H1 (cell line): ENCODE data around the gene FAM53B.

ENCODE experiments used
- BACH1 ChIP-seq: IDR thresholded peaks from 2 replicates; pipeline ENCODE4 v1.6.1; 2012; ENCODE audit warnings: low read length, improper control_type of control experiment
- CEBPB ChIP-seq: IDR thresholded peaks from 2 replicates; pipeline ENCODE4 v1.6.1; 2012; ENCODE audit warnings: low read depth, low read length
- CHD2 ChIP-seq: IDR thresholded peaks from 2 replicates; pipeline ENCODE4 v1.6.1; 2012; ENCODE audit warnings: low read length, improper control_type of control experiment
- CTCF ChIP-seq, 3 experiments: IDR thresholded peaks; 1 replicate in 2 of 3; 2 replicates in 1 of 3; pipeline versions ENCODE4 v1.5.1 to v1.6.1; 2011; ENCODE audit warnings: low read length in 3 of 3, mild to moderate bottlenecking in 3 of 3, inconsistent platforms in 2 of 3, low read depth in 1 of 3, moderate library complexity in 1 of 3; ENCODE audit not compliant: insufficient read depth in 1 of 3; ENCODE audit errors: control extremely low read depth in 1 of 3
- EZH2 ChIP-seq: fragments of 200-600 bp; sonication (generic); IDR thresholded peaks from 2 replicates; pipeline ENCODE4 v1.7.1; 2012; ENCODE audit warnings: low read depth, mild to moderate bottlenecking, moderate library complexity, low read length, inconsistent platforms; ENCODE audit not compliant: severe bottlenecking
- GTF2F1 ChIP-seq: IDR thresholded peaks from 2 replicates; pipeline ENCODE4 v1.6.1; 2012; ENCODE audit warnings: low read depth, low read length, improper control_type of control experiment, borderline replicate concordance
- KDM5A ChIP-seq: fragments of 200-600 bp; IDR thresholded peaks from 2 replicates; pipeline ENCODE4 v1.7.1; 2012; ENCODE audit warnings: mild to moderate bottlenecking, low read length, inconsistent platforms, mixed read lengths
- POLR2A ChIP-seq, 2 experiments: IDR thresholded peaks; 1 replicate in 1 of 2; 2 replicates in 1 of 2; pipeline ENCODE4 v1.6.1; 2011; ENCODE audit warnings: low read depth in 2 of 2, low read length in 2 of 2, mild to moderate bottlenecking in 2 of 2; ENCODE audit errors: control extremely low read depth in 1 of 2
- POLR2AphosphoS5 ChIP-seq: IDR thresholded peaks from 2 replicates; pipeline ENCODE4 v1.6.1; 2011; ENCODE audit warnings: low read depth, low read length
- SIN3A ChIP-seq, 2 experiments: IDR thresholded peaks in 1 of 2; conservative IDR thresholded peaks in 1 of 2; 2 replicates each; pipeline ENCODE4 v1.6.1; 2011 to 2012; ENCODE audit warnings: low read length in 2 of 2, improper control_type of control experiment in 1 of 2, low read depth in 1 of 2, mild to moderate bottlenecking in 1 of 2
- SUZ12 ChIP-seq: fragments of 200-600 bp; sonication (generic); IDR thresholded peaks from 2 replicates; pipeline ENCODE4 v1.6.1; 2012; ENCODE audit warnings: mild to moderate bottlenecking, inconsistent platforms, low read length, moderate library complexity, mixed read lengths
- TAF1 ChIP-seq: IDR thresholded peaks from 2 replicates; pipeline ENCODE4 v1.6.1; 2011; ENCODE audit warnings: mild to moderate bottlenecking, low read depth, low read length
- TCF12 ChIP-seq: IDR thresholded peaks from 2 replicates; pipeline ENCODE4 v1.6.1; 2011; ENCODE audit warnings: low read depth, mild to moderate bottlenecking, low read length
- ZNF274 ChIP-seq: IDR thresholded peaks from 2 replicates; pipeline ENCODE4 v1.7.0; 2012; ENCODE audit warnings: low read length, borderline replicate concordance; ENCODE audit errors: extremely low read depth

GRCh38 chr10:124703778-124704427, 40.3 kb downstream of the FAM53B start:
- TF ChIP-seq SIN3A (conservative IDR thresholded peaks at IDR 0.05 in 1 of 2, IDR thresholded peaks at IDR 0.05 in 1 of 2; ENCODE audit: low read depth in 1 of 2, low read length in 2 of 2): no peak
- TF ChIP-seq POLR2AphosphoS5: no peak
- no peak for TF ChIP-seq TCF12
- TF ChIP-seq BACH1: no peak
- TF ChIP-seq SUZ12: no peak
- no peak for TF ChIP-seq POLR2A (IDR thresholded peaks at IDR 0.05; ENCODE audit: control extremely low read depth in 1 of 2, low read depth in 2 of 2, low read length in 2 of 2)
- TF ChIP-seq TAF1: no peak
- TF ChIP-seq EZH2: no peak
- TF ChIP-seq CTCF (IDR thresholded peaks at IDR 0.05; ENCODE audit: control extremely low read depth in 1 of 3, insufficient read depth in 1 of 3, low read depth in 1 of 3, low read length in 3 of 3): no peak
- no peak for TF ChIP-seq ZNF274
- no peak for TF ChIP-seq CHD2
- no peak for TF ChIP-seq GTF2F1
- no peak for TF ChIP-seq KDM5A
- TF ChIP-seq CEBPB: no peak
